ENCODE results near the gene OGN. TPM values are rescaled to one million over a fixed set of nuclear protein-coding genes. Genes with fewer than 3 reads are reported as not detected.

Gene OGN
- total RNA-seq, 1 donor from 2014 or later, result not detected

DNA sequence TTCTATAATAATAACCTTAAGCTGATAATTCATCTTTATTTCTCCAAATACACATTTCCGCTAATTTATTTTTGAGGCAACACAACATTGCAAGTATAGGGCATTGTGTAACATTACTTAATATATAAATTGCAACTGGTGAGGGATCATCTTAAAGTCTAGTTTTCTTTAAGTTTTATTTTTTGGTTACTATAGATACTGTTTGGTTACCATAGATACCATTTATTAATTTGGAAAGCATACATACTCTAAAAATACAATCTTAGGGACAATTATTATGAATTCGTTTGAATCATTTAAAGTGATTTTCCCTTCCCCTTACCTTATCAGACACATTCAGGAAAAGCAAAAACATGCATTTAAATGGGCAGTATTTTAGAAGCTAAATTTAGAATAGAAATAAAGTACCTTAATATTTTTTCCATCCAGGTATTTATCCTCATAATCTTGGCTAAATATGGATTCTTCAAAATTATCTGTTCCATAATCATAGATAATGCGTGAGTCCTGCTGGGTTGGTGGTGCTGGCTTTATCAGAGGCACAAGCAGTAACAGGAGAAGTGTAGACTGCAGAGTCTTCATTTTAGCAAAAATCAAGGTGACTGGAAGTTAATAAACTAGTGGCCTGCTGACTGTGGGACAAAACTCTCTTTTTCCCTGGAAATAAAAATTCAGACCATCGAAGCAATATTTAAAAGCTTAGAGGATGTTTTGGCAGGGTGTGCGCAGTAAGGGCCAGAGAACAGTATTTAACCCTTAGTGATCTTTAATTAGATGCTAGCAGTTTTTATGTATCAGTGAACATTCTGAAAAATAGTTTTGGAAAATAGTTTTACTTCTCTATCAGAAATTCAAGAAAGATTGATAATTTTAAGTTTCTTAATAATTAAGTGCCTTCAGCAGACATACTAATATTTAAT lies 1.3 kb downstream of the OGN start:
- TF ChIP-seq, protein P1, sequence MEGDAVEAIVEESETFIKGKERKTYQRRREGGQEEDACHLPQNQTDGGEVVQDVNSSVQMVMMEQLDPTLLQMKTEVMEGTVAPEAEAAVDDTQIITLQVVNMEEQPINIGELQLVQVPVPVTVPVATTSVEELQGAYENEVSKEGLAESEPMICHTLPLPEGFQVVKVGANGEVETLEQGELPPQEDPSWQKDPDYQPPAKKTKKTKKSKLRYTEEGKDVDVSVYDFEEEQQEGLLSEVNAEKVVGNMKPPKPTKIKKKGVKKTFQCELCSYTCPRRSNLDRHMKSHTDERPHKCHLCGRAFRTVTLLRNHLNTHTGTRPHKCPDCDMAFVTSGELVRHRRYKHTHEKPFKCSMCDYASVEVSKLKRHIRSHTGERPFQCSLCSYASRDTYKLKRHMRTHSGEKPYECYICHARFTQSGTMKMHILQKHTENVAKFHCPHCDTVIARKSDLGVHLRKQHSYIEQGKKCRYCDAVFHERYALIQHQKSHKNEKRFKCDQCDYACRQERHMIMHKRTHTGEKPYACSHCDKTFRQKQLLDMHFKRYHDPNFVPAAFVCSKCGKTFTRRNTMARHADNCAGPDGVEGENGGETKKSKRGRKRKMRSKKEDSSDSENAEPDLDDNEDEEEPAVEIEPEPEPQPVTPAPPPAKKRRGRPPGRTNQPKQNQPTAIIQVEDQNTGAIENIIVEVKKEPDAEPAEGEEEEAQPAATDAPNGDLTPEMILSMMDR (IDR thresholded peaks at IDR 0.05; ENCODE audit: insufficient read depth, low read length, severe bottlenecking), result no peak
- DNase-seq (ENCODE audit: low read depth), result no peak

DNA sequence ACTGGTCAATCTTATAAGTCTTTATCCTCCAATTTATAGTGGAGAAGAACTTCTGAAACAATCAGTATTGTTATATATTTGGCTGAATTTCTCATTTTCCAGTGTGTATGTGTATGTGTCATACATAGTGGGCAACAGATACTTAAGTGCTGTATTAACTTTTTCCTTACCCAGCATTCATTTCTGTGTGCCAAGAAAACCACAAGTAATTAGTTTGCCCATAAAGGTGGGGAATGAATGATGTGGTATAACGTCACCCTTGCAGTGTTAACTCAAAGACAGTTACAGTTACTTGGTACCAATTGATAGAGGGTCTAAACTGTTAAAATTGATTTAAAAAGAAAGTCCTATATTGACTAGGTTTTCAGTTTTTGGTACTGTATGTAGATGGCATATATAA lies 2.0 kb downstream of the OGN start:
- TF ChIP-seq, protein P1 (IDR thresholded peaks at IDR 0.05; ENCODE audit: insufficient read depth, low read length, severe bottlenecking), result no peak
- FAIRE-seq (no peak), DNase-seq (ENCODE audit: low read depth) (no peak)
- no peaks in the 10 kb centered on the region for H3K27me3 ChIP-seq (ENCODE audit: control insufficient read depth, insufficient read depth, low read length)
- no peaks in the 10 kb centered on the region for H3K36me3 ChIP-seq (ENCODE audit: control insufficient read depth, insufficient read depth, low read length)
- no peak overlapping the region for H3K4me3 ChIP-seq (ENCODE audit: low read depth, low read length)

More for the DNA sequence above, 1.3 kb downstream of the OGN start:
- no peaks in the 10 kb centered on the region for H3K27me3 ChIP-seq (ENCODE audit: control insufficient read depth, insufficient read depth, low read length)
- H3K4me3 ChIP-seq (ENCODE audit: low read depth, low read length), result no peak overlapping the region
- no peak for FAIRE-seq
- no peaks in the 10 kb centered on the region for H3K36me3 ChIP-seq (ENCODE audit: control insufficient read depth, insufficient read depth, low read length)

DNA sequence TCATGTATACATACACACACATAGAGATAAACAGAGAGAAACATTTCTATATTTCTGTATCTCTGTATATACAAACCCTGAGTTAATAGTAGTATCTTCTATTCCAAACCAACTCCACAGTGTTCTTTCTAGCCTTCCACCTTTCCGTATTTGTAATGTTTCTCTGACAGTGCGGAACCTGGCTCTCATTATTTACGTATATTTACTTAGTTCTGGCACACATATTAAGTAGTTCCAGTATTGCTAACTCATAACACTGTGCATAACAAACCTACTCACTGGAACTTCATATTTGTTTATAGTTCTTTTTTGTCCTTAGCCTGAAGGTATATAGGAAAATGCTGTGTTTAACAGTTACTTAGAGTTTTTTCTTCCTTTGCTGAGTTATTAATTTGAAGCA lies 6.5 kb downstream of the OGN start:
- TF ChIP-seq, protein P1 (IDR thresholded peaks at IDR 0.05; ENCODE audit: insufficient read depth, low read length, severe bottlenecking), result no peak
- FAIRE-seq (no peak), DNase-seq (ENCODE audit: low read depth) (no peak)
- Histone ChIP-seq H3K4me3 (ENCODE audit: low read depth, low read length) (no peak overlapping the region), H3K36me3 (ENCODE audit: control insufficient read depth, insufficient read depth, low read length) (no peaks in the 10 kb centered on the region), H3K27me3 (ENCODE audit: control insufficient read depth, insufficient read depth, low read length) (no peaks in the 10 kb centered on the region)

DNA sequence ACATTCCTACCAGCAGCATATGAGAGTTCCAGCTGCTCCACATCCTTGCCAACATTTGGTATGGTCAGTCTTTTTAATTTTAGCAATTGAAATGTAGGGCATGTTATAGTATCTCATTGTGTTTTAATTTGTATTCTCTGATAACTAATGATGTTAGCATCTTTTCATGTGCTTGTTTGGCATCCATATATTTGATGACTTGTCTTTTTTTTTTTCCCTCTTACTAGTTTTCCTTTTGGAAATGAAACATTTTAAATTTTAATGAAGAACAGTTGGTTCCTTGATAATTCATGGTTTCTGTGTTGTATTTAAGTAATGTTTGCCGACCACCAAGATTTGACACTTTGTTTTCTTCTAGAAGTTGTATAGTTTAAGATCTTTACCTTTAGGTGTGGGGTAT lies 8.8 kb downstream of the OGN start:
- no peaks in the 10 kb centered on the region for H3K27me3 ChIP-seq (ENCODE audit: control insufficient read depth, insufficient read depth, low read length)
- no peak overlapping the region for H3K4me3 ChIP-seq (ENCODE audit: low read depth, low read length)
- no peak for DNase-seq (ENCODE audit: low read depth)
- TF ChIP-seq, protein P1 (IDR thresholded peaks at IDR 0.05; ENCODE audit: insufficient read depth, low read length, severe bottlenecking), result no peak
- no peaks in the 10 kb centered on the region for H3K36me3 ChIP-seq (ENCODE audit: control insufficient read depth, insufficient read depth, low read length)
- FAIRE-seq, result no peak

DNA sequence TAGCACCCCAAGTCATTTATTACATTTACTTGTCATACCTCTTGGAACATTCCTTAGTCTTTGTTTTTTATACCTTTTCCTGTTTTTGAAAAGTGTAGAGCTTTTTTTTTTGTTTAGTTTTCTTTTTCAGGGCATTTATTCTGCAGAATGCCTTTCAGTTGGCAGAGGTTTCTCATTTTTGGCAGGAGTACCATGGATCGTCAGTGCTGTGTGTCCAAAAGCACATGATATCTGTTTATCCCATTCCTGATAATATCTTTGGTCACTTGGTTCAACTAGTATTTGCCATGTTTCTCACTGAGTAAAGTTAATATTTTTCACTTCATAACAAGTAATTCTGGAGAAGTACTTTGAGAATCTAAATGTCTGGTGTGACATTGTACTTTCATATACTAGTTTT lies 10.7 kb downstream of the OGN start:
- no peak for FAIRE-seq
- TF ChIP-seq, protein P1 (IDR thresholded peaks at IDR 0.05; ENCODE audit: insufficient read depth, low read length, severe bottlenecking), result no peak
- Histone ChIP-seq H3K27me3 (ENCODE audit: control insufficient read depth, insufficient read depth, low read length) (no peaks in the 10 kb centered on the region), H3K4me3 (ENCODE audit: low read depth, low read length) (no peak overlapping the region), H3K36me3 (ENCODE audit: control insufficient read depth, insufficient read depth, low read length) (no peaks in the 10 kb centered on the region)
- no peak for DNase-seq (ENCODE audit: low read depth)

Data from bronchial epithelial cell (primary cell).